Osteoblast (primary cell): ENCODE results near the gene EHD2. TPM values are rescaled to one million over a fixed set of nuclear protein-coding genes. Genes with fewer than 3 reads are reported as not detected.
"Not testable (repeated sequence)": the region's sequence is repeated elsewhere in the genome, so short reads cannot be mapped to it uniquely, and the experiment has no call there.

ENCODE experiments used
- DNase-seq: peaks from one replicate; pipeline ENCODE4 v3.0.0; 2011; ENCODE audit warnings: low spot score, mixed read lengths; ENCODE audit not compliant: insufficient read length; ENCODE audit errors: missing footprints
- H2AFZ ChIP-seq: 2 replicates; pipeline ENCODE4 v1.6.0; 2011; ENCODE audit warnings: mild to moderate bottlenecking, low read length
- H3K27ac ChIP-seq: 2 replicates; pipeline ENCODE4 v1.5.1; 2011; ENCODE audit warnings: mild to moderate bottlenecking, low read depth, low read length, moderate library complexity
- H3K27me3 ChIP-seq: 2 replicates; pipeline ENCODE4 v1.6.0; 2012; ENCODE audit warnings: mild to moderate bottlenecking, control low read depth, inconsistent platforms, low read length, moderate library complexity; ENCODE audit not compliant: insufficient read depth
- H3K36me3 ChIP-seq: 2 replicates; pipeline ENCODE4 v1.5.1; 2011; ENCODE audit warnings: mild to moderate bottlenecking, low read length, control low read depth, moderate library complexity; ENCODE audit not compliant: insufficient read depth
- H3K4me1 ChIP-seq: 2 replicates; pipeline ENCODE4 v1.5.1; 2011; ENCODE audit warnings: mild to moderate bottlenecking, low read length, control low read depth, moderate library complexity; ENCODE audit not compliant: insufficient read depth
- H3K4me2 ChIP-seq: 2 replicates; pipeline ENCODE4 v1.6.0; 2011; ENCODE audit warnings: mild to moderate bottlenecking, low read length; ENCODE audit not compliant: insufficient read depth
- H3K4me3 ChIP-seq: fragments of 200-600 bp; sonication (generic); 3 replicates; pipeline ENCODE4 v1.5.1; 2012; ENCODE audit warnings: mild to moderate bottlenecking, low read length, inconsistent platforms; ENCODE audit not compliant: insufficient read depth
- H3K79me2 ChIP-seq: 2 replicates; pipeline ENCODE4 v1.6.0; 2012; ENCODE audit warnings: mild to moderate bottlenecking, low read length, control low read depth, inconsistent platforms; ENCODE audit not compliant: insufficient read depth
- H3K9me3 ChIP-seq: 2 replicates; pipeline ENCODE4 v1.5.1; 2011; ENCODE audit warnings: low read depth, low read length, control low read depth
- H4K20me1 ChIP-seq: 2 replicates; pipeline ENCODE4 v1.6.0; 2012; ENCODE audit warnings: mild to moderate bottlenecking, low read length, control low read depth; ENCODE audit not compliant: insufficient read depth
- CTCF ChIP-seq: IDR thresholded peaks from 2 replicates; pipeline ENCODE4 v1.5.1; 2011; ENCODE audit warnings: mild to moderate bottlenecking, low read depth, low read length, moderate library complexity; ENCODE audit errors: extremely low read depth
- total RNA-seq: library from RNA; depleted of rRNA; stranded (reverse); fragments of >200 nt; gene quantifications from 2 replicates; pipeline ENCODE4 v1.2.3, GENCODE V29; 2012

The EHD2 gene
- total RNA-seq, 1 donor, result 144 TPM

GRCh38 chr19:47716270-47716937, 3.2 kb downstream of the EHD2 start:
- peaks cover 64% of the 10 kb centered on the region for H3K79me2 ChIP-seq
- peaks cover 34% of the 10 kb centered on the region for H3K4me1 ChIP-seq
- H3K9me3 ChIP-seq, result no peaks in the 10 kb centered on the region
- no peak overlapping the region for H3K27ac ChIP-seq
- no peak overlapping the region for H3K4me2 ChIP-seq
- peaks cover 29% of the 10 kb centered on the region for H3K36me3 ChIP-seq
- no peak overlapping the region for H3K4me3 ChIP-seq
- no peak for DNase-seq
- H4K20me1 ChIP-seq, result peaks cover 19% of the 10 kb centered on the region
- H2AFZ ChIP-seq, result no peak overlapping the region
- H3K27me3 ChIP-seq, result no peaks in the 10 kb centered on the region
- no peak for TF ChIP-seq CTCF

- Histone ChIP-seq H3K4me3 (peak overlapping the region; percentile 51), H3K27ac (peak overlapping the region; percentile 81), H4K20me1 (peaks cover 22% of the 10 kb centered on the region), H3K4me1 (peaks cover 49% of the 10 kb centered on the region), H3K4me2 (peak overlapping the region; percentile 42), H3K79me2 (peaks cover 58% of the 10 kb centered on the region), H3K36me3 (peaks cover 39% of the 10 kb centered on the region)
- H3K9me3 ChIP-seq, H3K27me3 ChIP-seq, H2AFZ ChIP-seq, DNase-seq: not testable (repeated sequence)
Observed at GRCh38 chr19:47718415-47719046, 5.3 kb downstream of the EHD2 start.

- peak overlapping the region; percentile 51 for H3K4me3 ChIP-seq
- H3K79me2 ChIP-seq, result peaks cover 55% of the 10 kb centered on the region
Observed at GRCh38 chr19:47719047-47719859, 6.0 kb downstream of the EHD2 start.

More at GRCh38 chr19:47719047-47719859, 6.0 kb downstream of the EHD2 start:
- Histone ChIP-seq H3K27me3 (no peaks in the 10 kb centered on the region), H2AFZ (peak overlapping the region; percentile 31), H3K9me3 (no peaks in the 10 kb centered on the region), H3K27ac (peak overlapping the region; percentile 81), H3K4me1 (peaks cover 56% of the 10 kb centered on the region), H4K20me1 (peaks cover 20% of the 10 kb centered on the region), H3K4me2 (peak overlapping the region; percentile 42), H3K36me3 (peaks cover 45% of the 10 kb centered on the region)
- peak; percentile 97 for DNase-seq
- no peak for TF ChIP-seq CTCF
